Limb (tissue), 2 donors: ENCODE measurements around the gene PCDHB6.
"Not testable (repeated sequence)": the region's sequence is repeated elsewhere in the genome, so short reads cannot be mapped to it uniquely, and the experiment has no call there.

Source experiments
- DNase-seq, 2 donors: peaks; one replicate each; pipeline ENCODE4 v3.0.0-alpha.2; 2016; ENCODE audit errors: extremely low spot score in 2 of 2

The PCDHB6 gene

GRCh38 chr5:141201646-141202045, 51.8 kb downstream of the PCDHB6 start:
- not testable (repeated sequence) for DNase-seq
